GM21423 (cell line): ENCODE data around the gene IQCN.

Source experiments
- ATAC-seq: cut with Tn5 transposase; IDR thresholded peaks from one replicate; pipeline ENCODE4 v1.9.1; 2021; ENCODE audit warnings: mild to moderate bottlenecking, moderate library complexity; ENCODE audit not compliant: unreplicated experiment

The IQCN gene

DNA sequence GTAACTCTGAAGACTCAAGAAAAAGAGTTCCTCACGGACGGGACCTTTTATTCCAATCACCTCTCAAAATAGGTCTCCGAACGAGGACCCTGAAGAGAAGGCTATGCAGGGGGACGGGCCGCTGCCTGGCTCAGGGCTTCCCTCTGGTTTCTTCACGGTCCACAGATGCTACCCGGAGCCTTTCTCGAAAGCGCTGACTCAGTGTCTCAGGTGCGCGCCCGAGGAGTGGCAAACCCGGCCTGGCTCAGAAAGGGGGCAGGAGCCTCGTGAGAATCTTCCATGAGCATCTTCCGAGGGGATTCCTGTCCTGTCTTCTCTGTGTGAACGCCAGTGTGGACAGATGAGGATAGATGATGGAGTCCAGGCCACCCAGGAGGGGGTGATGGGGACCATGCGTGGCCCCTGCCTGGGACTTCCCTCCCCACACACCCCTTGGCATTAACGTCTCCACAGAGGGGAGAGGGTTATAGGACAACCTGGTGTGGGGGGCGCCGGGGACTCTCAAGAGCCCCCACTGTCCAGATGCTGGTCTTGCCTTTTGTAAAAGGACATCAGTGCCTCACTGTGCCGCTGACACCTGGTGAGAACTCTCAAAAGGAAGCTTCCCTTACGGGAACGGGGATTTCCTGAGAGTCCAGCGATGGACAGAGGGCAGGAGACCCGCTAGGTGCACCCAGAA is 32.1 kb upstream of the IQCN start:
- no peak for ATAC-seq

DNA sequence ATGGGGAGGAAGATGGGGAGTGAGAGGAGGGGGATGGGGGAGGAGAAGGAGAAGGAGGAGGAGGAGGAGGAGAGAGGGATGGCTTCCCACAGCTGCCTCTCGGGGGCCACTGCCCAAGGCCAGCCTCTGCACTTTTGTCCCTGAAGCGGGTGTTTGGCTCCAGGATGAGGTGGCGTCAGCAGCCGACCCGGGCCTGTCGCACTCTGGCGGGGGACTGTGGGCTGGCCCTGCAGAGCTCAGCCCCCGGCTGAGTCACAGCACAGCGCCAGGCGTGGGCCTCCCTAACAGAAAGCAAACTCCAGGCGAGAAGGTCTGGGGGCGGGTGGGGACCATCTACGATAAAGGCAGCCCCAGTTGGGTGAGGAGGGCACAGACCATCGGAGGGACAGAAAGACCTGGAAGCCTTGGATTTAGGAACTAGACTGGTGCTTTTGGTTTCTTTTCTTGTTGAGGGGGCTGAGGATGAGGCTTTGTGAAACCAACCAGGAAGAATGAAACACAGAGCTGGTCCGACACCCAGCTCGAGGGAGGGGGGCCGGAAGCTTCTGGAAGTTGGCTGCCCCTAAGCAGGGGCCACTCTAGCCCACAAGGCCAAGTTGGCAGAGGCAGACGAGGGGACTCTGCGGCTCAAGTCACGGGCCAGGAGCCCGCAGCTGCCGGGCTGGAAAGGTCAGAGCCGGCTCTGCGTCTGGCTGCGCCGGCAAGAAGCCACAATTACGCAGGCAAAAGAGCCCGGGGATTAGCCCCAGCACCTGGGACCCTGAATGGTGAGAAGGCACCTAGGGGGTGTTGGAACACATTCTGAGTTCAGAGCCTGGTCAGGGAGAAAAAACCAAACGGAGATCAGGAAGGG is 30.4 kb upstream of the IQCN start:
- peak; percentile 34 for ATAC-seq

DNA sequence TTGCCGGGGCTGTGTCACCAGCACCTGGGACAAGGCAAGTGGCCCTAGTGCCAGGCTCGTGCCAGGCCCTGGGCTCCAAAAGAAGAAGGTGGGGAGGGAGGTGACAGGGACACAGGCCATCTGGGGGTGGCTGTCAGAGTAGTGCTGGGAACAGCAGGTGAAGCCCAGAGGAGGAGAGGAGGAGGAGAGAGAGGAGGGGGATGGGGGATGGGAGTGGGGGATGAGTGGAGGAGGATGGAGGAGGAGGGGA is 29.9 kb upstream of the IQCN start:
- no peak for ATAC-seq

DNA sequence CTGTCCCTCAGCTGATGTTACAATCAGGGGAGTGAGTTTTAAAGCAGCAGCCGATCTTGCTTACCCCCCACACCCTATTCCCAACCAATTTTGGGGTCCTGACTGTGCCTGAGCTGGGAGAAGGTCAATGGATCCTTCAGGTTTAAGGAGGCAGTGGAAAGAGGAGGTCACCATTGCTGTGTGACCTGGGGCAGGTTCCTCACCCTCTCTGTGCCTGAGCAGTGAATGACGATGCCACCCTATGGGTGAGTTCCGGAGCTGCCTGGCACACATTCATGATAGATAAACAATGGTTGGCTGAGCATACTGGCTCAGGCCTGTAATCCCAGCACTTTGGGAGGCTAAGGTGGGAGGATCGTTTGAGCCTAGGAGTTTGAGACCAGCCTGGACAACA is 27.5 kb upstream of the IQCN start:
- ATAC-seq = no peak

DNA sequence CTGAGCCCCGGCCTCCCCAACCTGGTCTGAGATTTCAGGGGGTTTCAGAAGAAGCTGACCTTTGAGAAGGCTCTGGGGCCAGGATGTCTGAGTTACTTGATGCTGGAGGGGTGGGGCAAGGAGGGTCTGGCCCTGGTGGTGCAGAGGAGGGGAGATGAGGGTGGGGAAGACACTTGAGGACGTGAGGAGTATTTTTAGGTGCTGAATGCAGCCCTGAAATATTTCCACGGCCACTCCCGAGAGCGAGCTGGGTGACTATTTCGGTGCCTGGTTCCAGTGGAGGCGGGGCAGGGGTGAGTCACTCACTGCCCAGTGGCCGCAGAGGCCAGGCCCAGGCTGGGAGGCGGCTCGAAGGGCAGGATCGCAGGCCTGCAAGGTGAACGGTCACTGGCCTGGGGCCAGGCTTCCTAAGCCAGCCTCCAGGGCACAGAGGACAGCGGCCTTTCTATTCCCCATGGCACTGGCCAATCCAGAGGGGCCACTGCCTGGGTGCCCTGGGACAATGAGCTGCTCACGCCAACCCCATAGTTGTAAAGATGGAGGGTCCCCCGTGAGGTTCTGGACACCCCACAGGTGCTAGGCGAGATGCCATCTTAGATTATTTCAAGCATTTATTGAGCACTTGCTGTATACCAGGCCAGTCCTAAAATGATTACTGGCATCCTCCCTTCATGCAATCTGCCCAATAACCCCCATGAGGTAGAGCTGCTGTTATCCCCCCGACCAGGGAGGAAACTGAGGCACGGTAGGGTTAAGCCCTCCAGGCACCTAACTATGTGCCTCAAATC is 26.9 kb upstream of the IQCN start:
- ATAC-seq = no peak

DNA sequence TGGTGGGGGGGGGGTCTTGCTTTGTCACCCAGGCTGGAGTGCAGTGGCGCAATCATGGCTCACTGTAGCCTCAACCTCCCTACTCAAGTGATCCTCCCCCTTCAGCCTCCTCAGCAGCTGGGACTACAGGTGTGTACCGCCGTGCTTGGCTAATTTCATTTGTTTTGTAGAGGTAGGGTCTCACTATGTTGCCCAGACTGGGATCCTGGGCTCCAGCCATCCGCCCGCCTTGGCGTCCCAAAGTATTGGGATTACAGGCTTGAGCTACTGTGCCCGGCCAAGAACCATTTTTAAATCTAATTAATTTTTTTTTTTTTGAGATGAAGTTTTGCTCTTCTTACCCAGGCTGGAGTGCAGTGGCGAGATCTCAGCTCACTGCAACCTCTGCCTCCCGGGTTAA is 25.4 kb upstream of the IQCN start:
- ATAC-seq = no peak

DNA sequence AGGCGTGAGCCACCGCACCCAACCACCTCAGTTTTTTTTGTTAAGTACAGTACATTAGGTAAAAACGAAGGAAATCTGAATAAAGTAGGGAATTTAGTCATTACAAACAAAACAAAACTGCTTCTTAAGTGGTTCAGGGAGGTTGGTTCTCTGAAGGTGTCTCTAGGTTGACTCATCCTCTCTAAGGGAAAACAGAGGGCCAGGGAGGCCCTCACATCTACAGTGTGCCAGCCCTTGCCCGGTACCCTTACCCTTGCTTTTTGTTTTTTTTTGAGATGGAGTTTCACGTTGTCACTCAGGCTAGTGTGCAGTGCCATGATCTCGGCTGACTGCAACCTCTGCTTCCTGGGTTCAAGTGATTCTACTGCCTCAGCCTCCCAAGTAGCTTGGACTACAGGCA is 24.3 kb upstream of the IQCN start:
- ATAC-seq = no peak

DNA sequence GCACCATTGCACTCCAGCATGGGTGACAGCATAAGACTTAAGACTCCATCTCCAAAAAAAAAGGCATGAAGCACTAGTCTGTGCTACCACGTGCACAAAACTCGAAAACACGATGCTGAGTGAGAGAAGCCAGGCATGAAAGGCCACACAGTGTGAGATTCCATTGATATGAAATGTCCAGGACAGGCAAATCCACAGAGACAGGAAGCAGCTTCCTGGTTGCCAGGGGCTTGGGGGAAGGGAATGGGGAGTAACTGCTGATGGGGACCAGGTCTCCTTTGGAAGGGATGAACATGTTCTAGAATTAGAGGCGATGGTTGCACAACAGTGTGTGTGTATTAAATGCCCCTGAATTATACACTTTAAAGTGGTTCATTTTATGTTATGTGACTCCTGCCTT is 23.1 kb upstream of the IQCN start:
- ATAC-seq = no peak

DNA sequence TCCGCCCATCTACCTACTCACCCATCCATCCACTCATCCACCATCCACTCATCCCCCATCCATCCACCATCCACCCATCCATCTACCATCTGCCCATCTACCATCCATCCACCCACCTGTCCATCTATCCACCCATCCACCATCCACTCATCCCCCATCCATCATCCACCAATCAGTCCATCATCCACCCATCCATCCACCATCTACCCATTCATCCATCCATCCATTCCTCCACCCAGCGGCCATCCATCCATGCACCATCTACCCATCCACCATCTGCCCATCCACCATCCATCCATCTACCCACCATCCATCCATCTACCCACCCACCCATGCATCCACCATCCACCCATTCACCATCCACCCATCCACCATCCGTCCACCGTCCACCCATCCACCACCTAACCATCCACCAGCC is 20.8 kb upstream of the IQCN start:
- ATAC-seq = no peak

DNA sequence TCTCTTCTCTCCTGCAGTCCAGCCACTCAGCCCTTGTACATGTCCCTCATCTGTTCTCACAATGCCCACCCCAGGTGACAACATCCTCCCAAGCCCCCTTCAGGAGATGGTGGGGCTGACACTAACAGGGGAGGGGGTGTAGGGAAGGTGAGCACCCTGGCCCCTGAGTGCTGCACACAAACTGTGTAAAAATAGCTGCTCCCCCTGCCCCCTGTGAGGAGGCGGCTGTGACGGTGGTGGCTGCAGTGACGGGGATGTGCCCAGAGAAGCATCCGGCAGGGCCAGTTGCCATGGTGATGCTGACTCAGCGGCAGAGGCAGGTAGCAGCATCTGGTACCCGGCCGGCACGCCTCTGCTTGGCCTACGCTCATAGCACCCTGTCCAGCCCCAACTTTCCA is 20.2 kb upstream of the IQCN start:
- no peak for ATAC-seq

DNA sequence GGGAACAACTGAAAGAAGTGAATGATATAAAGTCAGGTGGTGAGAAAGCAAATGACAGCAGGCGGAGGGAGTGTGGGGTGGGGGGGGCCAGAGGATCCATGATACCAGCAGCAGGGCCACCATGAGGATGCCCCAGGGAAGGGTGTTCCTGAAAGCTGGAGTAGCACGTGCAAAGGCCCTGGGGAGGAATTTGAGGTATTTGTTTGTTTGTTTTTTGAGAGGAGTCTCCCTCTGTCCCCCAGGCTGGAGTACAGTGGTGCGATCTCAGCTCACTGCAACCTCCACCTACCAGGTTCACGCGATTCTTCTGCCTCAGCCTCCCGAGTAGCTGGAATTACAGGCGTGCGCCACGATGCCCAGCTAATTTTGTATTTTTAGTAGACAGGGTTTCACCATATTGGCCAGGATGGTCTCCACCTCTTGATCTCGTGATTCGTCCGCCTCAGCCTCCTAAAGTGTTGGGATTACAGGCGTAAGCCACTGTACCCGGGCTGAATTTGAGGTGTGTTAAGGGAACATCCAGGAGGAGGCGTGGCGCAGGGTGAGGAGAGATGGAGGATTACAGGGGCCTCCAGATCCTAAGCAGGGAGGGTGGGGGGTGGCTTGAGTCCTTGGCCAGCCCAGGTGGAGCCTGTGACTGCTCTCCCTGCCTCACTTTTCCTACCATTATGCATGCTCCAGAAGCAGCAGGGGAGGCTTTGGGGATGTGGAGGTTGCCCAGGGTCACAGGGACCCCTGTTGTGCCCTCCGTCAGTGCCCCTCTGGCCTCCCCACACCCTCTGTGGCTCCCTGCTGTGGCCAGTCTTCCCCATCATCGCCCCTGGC is 19.6 kb upstream of the IQCN start:
- ATAC-seq = no peak

DNA sequence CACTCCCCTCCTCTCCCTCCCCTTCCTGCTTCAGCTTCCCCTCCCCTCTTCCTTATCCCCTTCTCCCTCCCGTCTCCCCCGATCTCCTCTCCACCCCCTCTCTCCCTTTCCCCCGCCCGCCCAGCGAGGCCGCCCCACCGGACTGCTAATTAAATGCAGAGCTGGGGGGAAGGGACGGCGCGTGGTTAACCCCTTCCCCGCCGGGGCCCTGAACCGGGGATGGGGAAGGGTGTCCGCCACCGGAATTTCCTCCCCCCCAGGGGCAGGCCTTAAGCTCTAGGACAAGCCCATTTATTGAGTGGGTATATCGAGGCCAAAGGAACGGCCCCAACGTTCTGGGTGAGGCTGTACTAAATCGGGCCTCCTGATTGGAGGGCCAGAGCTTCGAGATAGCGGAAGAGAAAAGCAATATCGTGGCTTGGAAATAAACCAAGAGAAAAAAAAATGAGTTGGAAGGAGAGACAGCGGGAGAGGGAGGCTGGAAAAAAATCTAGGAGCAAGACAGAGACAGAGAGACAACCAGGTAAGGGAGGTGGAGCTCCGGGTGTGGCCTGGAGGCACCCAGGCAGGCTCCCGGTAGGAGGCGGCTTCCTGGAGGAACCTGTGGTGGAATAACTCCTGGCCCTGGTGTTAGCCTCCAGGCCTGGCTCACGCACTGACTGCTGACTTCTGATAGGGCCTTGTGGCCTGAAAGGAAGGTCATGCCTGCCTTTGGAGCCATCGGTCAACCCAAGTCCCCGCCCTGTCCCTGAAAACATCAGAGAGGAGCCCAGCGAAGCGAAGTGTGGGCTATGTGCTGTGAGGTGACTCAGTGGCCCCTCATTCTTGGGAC is 18.8 kb upstream of the IQCN start:
- no peak for ATAC-seq

DNA sequence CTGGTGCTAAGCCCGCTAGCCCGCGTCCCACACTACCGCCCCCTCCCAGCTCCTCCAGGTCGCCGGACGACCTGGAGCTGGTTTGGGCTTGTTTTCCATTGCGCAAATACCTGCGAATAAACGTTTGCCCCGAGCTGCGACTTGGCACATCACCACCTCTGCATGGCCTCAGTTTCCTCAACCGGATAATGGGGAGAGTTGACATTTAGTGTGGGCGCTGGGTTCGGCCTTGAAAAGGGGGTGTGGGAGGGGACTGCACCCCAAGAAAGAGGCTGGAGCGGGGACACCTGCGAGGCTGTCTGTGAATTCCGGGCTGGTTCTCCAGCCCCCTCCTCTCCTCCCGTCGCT is 18.2 kb upstream of the IQCN start:
- ATAC-seq = no peak

DNA sequence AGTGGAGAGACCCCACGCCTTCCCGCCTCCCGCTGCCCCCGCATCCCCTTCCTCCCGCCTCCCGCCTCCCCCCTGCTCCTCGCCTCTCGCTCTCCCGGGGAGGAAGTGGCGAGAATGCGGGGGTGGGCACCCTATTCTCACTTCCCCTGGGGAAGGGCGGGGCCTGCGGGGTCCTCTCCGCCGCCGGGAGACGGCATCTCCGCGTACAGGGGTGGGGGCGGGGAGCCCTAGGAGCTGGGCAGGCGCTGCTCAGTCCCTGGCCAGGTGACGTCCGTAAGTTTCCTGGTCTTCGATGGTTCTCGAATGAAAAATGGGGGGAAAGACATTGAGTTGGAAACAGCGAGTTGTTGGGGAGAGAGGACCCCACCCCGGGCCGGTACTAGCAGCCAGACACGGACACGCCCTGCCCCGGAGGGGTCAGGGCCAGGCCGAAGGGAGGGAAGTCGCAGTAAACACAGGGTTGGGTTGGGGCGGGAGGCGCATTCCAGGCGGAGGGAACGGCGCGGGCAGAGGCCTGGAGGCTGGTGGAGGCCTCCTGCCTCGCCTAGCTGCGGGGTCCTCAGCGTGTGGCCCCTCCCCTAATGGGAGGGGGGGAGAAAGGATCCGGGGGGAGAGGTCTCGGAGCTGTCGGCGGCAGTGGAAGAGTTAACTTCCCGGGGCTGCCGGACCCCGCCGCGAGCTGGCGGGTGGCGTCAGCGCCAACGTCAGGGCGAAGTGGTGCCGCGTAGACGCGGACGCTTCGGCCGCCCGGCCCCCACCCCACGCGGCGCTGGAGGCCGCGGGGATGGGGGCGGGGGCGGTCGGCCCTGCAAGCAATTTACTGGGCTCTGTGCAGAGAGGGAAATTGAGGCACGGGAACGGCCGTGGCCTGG is 17.6 kb upstream of the IQCN start:
- ATAC-seq = peak; percentile 46

DNA sequence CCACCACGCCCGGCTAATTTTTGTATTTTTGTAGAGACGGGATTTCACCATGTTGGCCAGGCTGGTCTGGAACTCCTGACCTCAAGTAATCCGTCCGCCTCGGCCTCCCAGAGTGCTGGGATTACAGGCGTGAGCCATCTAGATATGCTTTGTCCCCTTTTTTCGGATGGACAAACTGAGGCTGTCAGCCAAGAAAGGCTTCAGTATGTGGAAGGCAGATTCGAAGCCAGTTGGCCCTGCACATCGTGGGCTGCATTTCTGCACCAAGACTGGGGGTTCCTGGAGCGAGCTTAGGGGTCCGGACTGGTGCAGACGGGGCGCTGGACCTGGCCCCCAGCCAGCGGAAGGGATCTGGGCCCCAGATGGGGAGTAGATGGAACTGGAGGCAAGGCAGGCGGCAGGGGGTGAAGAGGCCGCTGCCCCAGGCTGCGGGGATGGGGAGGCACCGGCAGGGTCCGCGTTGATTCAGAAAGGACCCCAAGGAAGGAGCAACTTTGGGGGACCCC is 16.8 kb upstream of the IQCN start:
- ATAC-seq = peak; percentile 13

DNA sequence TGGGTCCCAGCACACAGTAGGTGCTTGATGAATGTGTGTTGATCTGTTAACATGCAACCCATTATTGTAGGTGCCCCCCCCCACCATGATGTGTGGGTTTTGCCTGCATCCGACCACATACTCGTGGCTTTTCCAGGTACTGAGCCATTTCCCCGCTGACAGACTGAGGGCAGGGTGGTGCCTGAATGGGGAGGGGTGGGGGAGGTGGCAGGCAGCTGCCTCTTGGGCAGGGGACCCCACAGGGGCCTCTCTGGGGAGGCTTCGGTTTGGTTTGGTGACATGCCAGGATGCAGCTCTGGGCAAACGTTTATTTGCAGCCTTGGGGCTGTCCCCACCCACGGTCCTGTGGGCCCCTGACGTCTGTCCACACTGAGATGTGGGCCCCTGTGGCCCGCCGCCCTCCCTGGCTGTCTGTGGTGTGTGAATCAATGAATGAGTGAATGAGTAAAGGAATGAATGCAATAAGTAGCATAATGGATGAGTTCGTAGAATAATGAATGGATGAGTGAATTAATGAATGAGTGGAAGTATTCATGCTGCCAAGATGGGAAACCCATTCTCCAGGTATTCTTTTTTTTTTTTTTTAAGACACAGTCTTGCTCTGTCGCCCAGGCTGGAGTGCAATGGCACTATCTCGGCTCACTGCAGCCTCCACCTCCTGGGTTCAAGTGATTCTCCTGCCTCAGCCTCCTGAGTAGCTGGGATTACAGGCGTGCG is 16.2 kb upstream of the IQCN start:
- no peak for ATAC-seq

DNA sequence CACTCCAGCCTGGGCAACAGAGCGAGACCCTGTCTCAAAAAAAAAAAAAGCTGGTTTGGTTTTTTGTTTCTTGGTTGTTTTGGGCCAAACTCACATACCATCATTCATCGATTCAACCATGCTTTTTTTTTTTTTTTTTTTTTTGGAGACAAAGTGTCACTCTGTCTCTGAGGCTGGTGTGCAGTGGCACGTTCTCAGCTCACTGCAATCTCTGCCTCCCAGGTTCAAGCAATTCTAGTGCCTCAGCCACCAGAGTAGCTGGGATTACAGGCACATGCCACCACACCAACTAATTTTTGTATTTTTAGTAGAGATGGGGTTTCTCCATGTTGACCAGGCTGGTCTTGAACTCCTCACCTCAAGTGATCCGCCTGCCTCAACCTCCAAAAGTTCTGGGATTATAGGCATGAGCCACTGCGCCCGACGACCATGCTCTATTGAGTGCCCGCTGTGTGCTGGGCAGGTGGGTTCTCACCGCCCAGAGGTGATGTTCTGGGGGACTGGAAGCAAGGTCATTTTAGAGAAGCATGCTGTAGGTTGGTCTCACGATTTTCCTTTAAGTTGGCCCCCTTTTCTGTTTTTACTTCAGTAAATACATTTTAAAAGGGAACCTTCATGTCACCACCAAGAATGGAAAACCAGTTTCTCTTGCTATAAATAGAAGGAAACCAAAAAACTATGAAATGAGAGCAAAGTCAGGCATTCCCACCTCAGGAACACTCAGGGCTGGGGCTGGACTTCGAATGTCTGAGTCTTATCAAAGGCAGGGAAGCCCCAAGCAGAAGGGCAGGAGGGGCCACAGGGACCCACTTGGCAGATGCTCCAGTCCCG is 15.4 kb upstream of the IQCN start:
- ATAC-seq = no peak
